GM21447 (cell line): Measurements from ENCODE around the gene EZH2.

ENCODE experiments used
- ATAC-seq: cut with Tn5 transposase; IDR thresholded peaks from one replicate; pipeline ENCODE4 v1.9.1; 2021; ENCODE audit not compliant: unreplicated experiment

The EZH2 gene

GRCh38 chr7:148884049-148884298 lies at the start of gene EZH2:
TSS of gene EZH2 (minus strand) at chr7:148884291. CDS start at chr7:148847298, 36,993 bp downstream.
- peak; percentile 21 for ATAC-seq

DNA sequence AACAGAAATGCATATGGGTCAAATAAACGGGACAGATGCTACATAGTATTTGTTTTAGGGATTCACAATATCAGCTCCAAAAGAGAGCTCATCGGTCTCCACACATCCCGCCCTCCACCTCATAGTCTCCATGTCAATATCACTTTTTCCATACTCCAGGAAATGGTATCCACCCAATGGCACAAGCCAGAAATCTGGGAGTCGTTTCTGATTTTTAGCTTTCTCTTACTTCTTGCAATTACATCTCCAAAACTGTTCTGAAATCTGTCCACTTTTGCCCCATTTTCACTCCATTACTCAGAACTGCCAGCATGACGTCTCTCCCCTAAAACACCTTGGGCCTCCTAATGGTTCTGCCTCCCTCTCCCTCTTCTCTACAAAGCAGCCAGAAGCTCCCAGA lies 47.4 kb upstream of the EZH2 start:
- no peak for ATAC-seq

DNA sequence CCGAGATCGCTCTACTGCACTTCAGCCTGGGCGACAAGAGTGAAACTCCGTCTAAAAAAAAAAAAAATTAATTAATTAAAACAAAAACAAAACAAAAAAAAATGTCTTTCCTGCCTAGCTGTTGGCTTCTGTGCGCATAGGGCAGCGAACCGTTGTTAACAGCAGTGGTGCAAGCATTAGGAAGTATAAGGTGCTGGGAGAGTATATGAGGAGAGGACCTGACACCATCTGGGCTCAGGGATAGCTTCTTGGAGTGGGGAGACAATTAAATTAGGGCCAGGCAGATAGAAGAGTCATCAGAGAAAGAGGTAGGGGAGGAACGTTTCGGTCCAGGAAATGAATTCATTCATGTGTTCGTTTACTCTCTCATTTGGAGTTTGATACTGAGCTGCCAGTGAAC lies 46.2 kb upstream of the EZH2 start:
- no peak for ATAC-seq

- ATAC-seq, result no peak
Observed at GRCh38 chr7:148929176-148929575, 45.1 kb upstream of the EZH2 start.

DNA sequence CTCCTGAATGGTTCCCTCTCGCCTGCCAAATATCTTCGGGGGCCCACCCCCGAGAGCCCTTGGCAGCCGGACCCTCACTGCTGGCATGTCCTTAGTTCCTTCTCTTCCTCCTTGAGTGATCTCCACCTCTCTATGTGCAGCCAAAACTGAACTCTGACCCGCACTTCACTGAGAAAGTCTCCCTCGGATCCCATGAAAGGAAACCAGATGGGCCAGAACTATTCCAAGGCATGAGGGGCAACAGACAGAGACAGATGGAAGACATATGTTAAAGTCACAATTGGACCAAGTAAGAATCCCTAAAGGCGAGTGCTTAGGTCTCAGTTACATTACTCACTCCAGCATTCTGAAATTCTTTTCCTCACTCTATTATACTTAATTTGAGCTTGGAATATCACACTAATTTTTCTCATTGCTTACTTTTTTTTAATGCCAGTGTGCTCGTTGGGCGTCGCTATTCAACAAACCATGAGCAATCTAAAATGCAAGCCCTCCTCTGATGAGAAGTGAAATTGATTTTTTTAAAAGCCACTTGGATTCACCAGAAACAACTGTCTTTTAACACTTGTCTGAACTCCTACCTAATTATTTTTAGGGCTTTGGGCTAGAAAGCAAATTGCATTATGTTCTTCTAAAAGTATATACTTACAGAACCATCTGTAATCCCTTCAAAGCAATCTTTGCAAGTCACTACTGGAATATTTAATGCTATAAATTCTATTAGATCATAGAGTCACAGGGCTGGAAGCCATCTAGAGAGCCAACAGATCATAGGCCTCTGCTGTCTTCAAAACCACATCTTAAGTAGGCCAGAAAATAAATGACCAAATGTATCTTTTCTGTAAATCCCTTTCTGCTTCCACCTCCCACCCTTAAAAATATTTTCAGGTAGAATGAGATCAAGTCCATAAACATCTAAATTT lies 43.3 kb upstream of the EZH2 start:
- no peak for ATAC-seq

GRCh38 chr7:148925836-148926235 lies 41.7 kb upstream of the EZH2 start:
- no peak for ATAC-seq

DNA sequence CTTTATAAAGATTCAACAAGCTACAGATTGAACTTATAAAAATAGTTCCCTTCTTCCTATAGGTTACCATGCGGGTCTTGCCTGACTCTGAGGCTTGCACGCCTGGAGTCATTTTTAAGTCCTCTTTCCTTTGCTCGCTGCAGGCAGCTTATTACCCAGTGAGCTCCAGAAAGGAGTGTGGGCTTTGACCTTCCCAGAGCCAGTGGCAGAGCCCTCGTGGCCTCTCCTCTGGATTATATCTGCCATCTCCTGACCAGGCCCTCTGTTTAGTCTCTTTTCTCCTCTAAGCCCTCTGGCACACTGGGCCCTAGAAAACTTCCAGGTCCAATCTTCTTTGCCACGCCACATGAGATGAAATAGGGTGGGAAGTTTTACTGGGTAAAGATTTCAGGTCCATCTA lies 39.9 kb upstream of the EZH2 start:
- ATAC-seq, result no peak

- no peak for ATAC-seq
Observed at GRCh38 chr7:148921806-148922205, 37.7 kb upstream of the EZH2 start.

DNA sequence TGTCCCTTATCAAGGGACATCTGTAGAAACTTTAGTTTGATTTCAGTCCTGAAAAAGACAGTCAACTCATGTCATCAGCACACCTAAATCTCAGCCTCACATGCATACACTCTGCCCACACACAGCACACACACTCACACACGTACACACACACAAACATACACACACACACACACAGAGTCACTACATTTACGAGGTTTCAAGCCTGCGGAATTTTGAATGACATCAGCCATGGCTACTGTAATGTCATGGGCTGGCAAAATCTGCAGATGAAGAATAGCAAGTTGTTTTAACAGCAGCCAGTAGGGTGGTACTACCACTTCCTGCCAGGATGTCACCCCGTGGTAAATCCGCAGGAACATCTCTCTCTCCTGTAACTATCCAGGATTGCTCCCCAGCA lies 37.1 kb upstream of the EZH2 start:
- ATAC-seq, result no peak

- ATAC-seq, result peak; percentile 77
Observed at GRCh38 chr7:148919859-148920258, 35.8 kb upstream of the EZH2 start.

DNA sequence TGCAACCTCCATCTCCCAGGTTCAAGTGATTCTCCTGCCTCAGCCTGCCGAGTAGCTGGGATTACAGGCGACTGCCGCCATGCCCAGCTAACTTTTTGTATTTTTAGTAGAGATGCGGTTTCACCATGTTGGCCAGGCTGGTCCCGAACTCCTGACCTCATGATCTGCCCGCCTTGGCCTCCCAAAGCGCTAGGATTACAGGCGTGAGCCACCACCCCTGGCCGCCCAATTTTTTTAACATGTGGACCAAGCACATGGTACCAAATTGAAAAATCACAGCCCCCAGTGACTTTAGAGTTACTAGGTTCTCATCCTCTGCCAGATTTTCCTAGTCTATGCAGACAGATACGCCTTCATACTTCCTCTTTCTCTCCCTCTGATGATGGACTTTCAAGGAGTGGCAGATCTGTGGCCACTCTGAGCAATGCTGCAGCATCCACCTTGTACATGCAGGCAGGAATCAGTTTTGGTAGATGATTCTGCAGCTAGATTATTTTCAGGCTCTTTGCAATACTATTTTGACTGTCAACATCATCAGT lies 34.0 kb upstream of the EZH2 start:
- no peak for ATAC-seq

DNA sequence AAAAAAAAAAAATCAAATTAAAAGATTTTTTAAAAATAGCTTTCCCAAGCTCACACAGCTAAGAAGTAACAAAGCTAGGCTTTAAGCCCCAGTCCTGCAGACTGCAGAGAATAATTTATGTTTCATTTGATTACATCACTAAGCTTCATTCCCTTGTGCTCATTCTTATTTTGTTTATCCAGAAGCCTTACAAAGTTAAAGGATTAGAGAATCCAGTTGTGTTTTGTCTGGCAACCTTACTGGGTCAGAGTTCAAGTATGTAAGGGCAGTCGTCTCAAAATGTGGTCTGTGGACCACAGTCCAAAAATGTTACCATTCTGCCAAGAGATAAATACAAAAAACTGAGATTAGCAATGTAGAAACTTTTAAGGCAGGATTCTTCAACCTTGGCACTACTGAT lies 32.1 kb upstream of the EZH2 start:
- ATAC-seq, result no peak

GRCh38 chr7:148915211-148915610 lies 31.1 kb upstream of the EZH2 start:
- no peak for ATAC-seq

- ATAC-seq, result peak; percentile 56
Observed at GRCh38 chr7:148914208-148914777, 30.2 kb upstream of the EZH2 start.

- ATAC-seq, result peak; percentile 49
Observed at GRCh38 chr7:148912758-148913541, 28.9 kb upstream of the EZH2 start.

- no peak for ATAC-seq
Observed at GRCh38 chr7:148912151-148912550, 28.1 kb upstream of the EZH2 start.

- ATAC-seq, result no peak
Observed at GRCh38 chr7:148911626-148912025, 27.5 kb upstream of the EZH2 start.

GRCh38 chr7:148909568-148909967 lies 25.5 kb upstream of the EZH2 start:
- ATAC-seq, result no peak

DNA sequence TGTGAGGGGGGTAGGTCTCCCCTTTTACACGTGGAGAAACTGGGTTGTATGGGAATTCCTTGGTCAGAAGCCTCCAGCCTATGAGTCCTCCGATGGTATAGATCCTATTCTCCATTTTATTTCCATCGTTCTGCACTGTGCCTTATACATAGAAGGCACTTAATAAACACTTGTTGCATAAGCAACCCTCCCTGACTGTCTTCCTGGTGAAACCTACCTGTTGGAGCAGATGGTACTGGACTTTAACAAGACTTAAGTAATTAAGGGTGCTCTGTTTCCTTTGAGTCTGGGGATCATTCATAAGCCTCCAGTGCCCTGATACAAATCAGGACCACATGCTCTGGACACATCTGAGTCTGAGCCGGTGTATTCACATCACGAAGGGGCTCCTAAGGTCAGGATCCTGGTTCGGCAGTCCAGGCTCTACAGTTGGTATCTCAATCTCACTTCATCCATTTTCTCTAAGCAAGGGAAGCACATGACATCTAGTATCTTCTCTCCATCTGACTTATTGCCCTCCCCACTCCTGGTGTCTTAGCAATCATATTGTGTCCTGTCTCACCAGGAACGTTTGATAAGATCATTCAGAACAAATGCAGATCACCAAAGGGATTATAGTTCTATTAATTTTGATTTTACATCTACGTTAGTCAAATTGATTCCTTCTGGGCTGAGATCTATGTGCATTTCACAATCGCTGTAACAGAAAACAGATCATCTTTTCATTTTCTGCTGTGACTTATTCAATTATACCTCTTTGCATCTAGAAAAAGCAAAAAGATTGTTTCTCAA lies 22.8 kb upstream of the EZH2 start:
- no peak for ATAC-seq

DNA sequence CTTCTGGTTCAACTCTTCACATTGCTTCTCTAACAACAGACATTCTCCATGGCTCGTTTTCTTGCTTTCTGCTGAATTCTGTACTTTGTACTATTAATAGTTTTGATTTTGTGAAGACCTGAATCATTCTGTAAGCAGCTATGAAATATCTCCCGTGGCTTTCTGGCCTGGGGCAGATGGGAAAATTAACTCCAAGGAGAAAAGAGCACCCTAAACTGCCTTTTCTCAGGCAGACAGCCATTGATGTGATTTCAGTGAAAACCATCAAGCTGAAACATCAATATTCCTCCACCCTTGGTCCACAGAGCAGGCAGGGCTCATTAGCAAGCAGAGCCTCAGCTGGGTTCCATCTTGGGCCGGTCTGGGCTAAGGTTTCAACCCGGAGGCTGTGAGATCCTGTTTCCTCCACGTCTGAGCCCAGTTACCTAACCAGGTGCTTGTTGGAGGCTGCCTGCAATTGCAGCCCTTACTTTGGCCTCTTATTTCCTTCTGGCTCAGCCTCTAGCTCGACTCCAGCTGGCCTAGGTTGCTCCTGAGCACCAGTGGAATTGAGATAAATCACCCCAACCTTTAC lies 21.1 kb upstream of the EZH2 start:
- ATAC-seq, result no peak

- ATAC-seq, result no peak
Observed at GRCh38 chr7:148903504-148903903, 19.4 kb upstream of the EZH2 start.
